ENCODE data around the gene DOC2B.

Gene DOC2B

GRCh38 chr17:155576-155975 lies 25.9 kb downstream of the DOC2B start:
- POLR2A ChIA-PET, result no interaction called here
- WGBS (ENCODE audit: insufficient coverage), result 96% methylated on average over 4 of the region's 7 CpGs
- H3K27me3 ChIP-seq (replicated peaks in 2 of 5; ENCODE audit: control insufficient read depth in 4 of 5, insufficient read depth in 5 of 5, low read length in 4 of 5), result peaks cover 0 to 3% (median 0%) of the 10 kb centered on the region in 5 experiments
- no peaks in the 10 kb centered on the region for H3K4me1 ChIP-seq (ENCODE audit: control extremely low read depth in 1 of 4, control insufficient read depth in 4 of 4, insufficient read depth in 4 of 4, low read length in 3 of 4)
- CTCF ChIA-PET, result interaction anchor here (1.7 kb wide), 1 partner anchor 154 kb away, joined by 6 read pairs; no protein-coding TSS in a partner anchor
- H3K36me3 ChIP-seq (ENCODE audit: control insufficient read depth in 4 of 4, insufficient read depth in 4 of 4, low read length in 3 of 4), result no peaks in the 10 kb centered on the region
- no peak overlapping the region for H3K4me3 ChIP-seq (ENCODE audit: control insufficient read depth in 1 of 7, extremely low read depth in 1 of 7, insufficient read depth in 4 of 7, low read depth in 2 of 7, low read length in 6 of 7)
- DNase-seq, result no peak
- no peaks in the 10 kb centered on the region for H3K9me3 ChIP-seq (ENCODE audit: control extremely low read depth in 1 of 5, control insufficient read depth in 4 of 5, insufficient read depth in 2 of 5, low read depth in 1 of 5, low read length in 4 of 5)
- no peak overlapping the region for H3K27ac ChIP-seq (ENCODE audit: insufficient read depth in 1 of 2, low read depth in 1 of 2, low read length in 2 of 2, poor library complexity in 1 of 2, severe bottlenecking in 2 of 2)

GRCh38 chr17:153851-154250 lies 27.6 kb downstream of the DOC2B start:
- H3K9me3 ChIP-seq (ENCODE audit: control extremely low read depth in 1 of 5, control insufficient read depth in 4 of 5, insufficient read depth in 2 of 5, low read depth in 1 of 5, low read length in 4 of 5), result no peaks in the 10 kb centered on the region
- ChIA-PET CTCF (interaction anchor here (0.9 kb wide), 1 partner anchor 11 kb away, joined by 3 read pairs; no protein-coding TSS in a partner anchor), POLR2A (no interaction called here)
- H3K27me3 ChIP-seq (replicated peaks in 2 of 5; ENCODE audit: control insufficient read depth in 4 of 5, insufficient read depth in 5 of 5, low read length in 4 of 5), result peaks cover 0 to 8% (median 0%) of the 10 kb centered on the region in 5 experiments
- WGBS (ENCODE audit: insufficient coverage), result 94% methylated on average over 9 of the region's 9 CpGs
- H3K4me3 ChIP-seq (ENCODE audit: control insufficient read depth in 1 of 7, extremely low read depth in 1 of 7, insufficient read depth in 4 of 7, low read depth in 2 of 7, low read length in 6 of 7), result no peak overlapping the region
- H3K4me1 ChIP-seq (ENCODE audit: control extremely low read depth in 1 of 4, control insufficient read depth in 4 of 4, insufficient read depth in 4 of 4, low read length in 3 of 4), result no peaks in the 10 kb centered on the region
- no peak overlapping the region for H3K27ac ChIP-seq (ENCODE audit: insufficient read depth in 1 of 2, low read depth in 1 of 2, low read length in 2 of 2, poor library complexity in 1 of 2, severe bottlenecking in 2 of 2)
- no peaks in the 10 kb centered on the region for H3K36me3 ChIP-seq (ENCODE audit: control insufficient read depth in 4 of 4, insufficient read depth in 4 of 4, low read length in 3 of 4)
- DNase-seq, result no peak

DNA sequence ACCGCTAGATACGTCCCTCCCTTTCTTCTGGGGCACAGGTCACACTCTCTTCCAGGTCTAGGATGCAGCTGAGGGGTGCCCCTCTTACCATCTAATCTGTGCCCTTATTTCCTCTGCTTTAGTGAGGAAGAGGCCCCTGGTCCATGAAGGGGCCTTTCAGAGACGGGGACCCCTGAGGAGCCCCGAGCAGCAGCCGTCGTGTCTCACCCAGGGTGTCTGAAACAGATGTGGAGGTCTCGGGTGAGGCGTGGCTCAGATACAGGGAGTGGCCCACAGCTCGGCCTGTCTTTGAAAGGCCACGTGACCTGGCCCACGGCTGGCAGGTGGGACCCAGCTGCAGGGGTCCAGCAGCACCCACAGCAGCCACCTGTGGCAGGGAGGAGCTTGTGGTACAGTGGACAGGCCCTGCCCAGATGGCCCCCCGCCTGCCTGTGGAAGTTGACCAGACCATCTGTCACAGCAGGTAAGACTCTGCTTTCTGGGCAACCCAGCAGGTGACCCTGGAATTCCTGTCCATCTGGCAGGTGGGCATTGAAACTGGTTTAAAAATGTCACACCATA lies 28.5 kb downstream of the DOC2B start:
- POLR2A ChIA-PET, result no interaction called here

GRCh38 chr17:151886-152859 lies 29.3 kb downstream of the DOC2B start:
- POLR2A ChIA-PET, result no interaction called here
- Histone ChIP-seq H3K4me3 (ENCODE audit: control insufficient read depth in 1 of 7, extremely low read depth in 1 of 7, insufficient read depth in 4 of 7, low read depth in 2 of 7, low read length in 6 of 7) (no peak overlapping the region), H3K9me3 (ENCODE audit: control extremely low read depth in 1 of 5, control insufficient read depth in 4 of 5, insufficient read depth in 2 of 5, low read depth in 1 of 5, low read length in 4 of 5) (no peaks in the 10 kb centered on the region), H3K27ac (ENCODE audit: insufficient read depth in 1 of 2, low read depth in 1 of 2, low read length in 2 of 2, poor library complexity in 1 of 2, severe bottlenecking in 2 of 2) (no peak overlapping the region), H3K27me3 (replicated peaks in 2 of 5; ENCODE audit: control insufficient read depth in 4 of 5, insufficient read depth in 5 of 5, low read length in 4 of 5) (peaks cover 0 to 8% (median 0%) of the 10 kb centered on the region in 5 experiments), H3K36me3 (ENCODE audit: control insufficient read depth in 4 of 4, insufficient read depth in 4 of 4, low read length in 3 of 4) (no peaks in the 10 kb centered on the region), H3K4me1 (ENCODE audit: control extremely low read depth in 1 of 4, control insufficient read depth in 4 of 4, insufficient read depth in 4 of 4, low read length in 3 of 4) (no peaks in the 10 kb centered on the region)
- WGBS (ENCODE audit: insufficient coverage), result 89% methylated on average over 22 of the region's 26 CpGs
- CTCF ChIA-PET, result no interaction called here
- DNase-seq, result no peak

More for the DNA sequence above, 28.5 kb downstream of the DOC2B start:
- H3K9me3 ChIP-seq (ENCODE audit: control extremely low read depth in 1 of 5, control insufficient read depth in 4 of 5, insufficient read depth in 2 of 5, low read depth in 1 of 5, low read length in 4 of 5), result no peaks in the 10 kb centered on the region
- H3K27ac ChIP-seq (ENCODE audit: insufficient read depth in 1 of 2, low read depth in 1 of 2, low read length in 2 of 2, poor library complexity in 1 of 2, severe bottlenecking in 2 of 2), result no peak overlapping the region
- no peak for DNase-seq
- peaks cover 0 to 8% (median 0%) of the 10 kb centered on the region in 5 experiments for H3K27me3 ChIP-seq (replicated peaks in 2 of 5; ENCODE audit: control insufficient read depth in 4 of 5, insufficient read depth in 5 of 5, low read length in 4 of 5)
- WGBS (ENCODE audit: insufficient coverage), result 90% methylated on average over 8 of the region's 12 CpGs
- CTCF ChIA-PET, result no interaction called here
- H3K4me1 ChIP-seq (ENCODE audit: control extremely low read depth in 1 of 4, control insufficient read depth in 4 of 4, insufficient read depth in 4 of 4, low read length in 3 of 4), result no peaks in the 10 kb centered on the region
- H3K4me3 ChIP-seq (ENCODE audit: control insufficient read depth in 1 of 7, extremely low read depth in 1 of 7, insufficient read depth in 4 of 7, low read depth in 2 of 7, low read length in 6 of 7), result no peak overlapping the region
- H3K36me3 ChIP-seq (ENCODE audit: control insufficient read depth in 4 of 4, insufficient read depth in 4 of 4, low read length in 3 of 4), result no peaks in the 10 kb centered on the region

GRCh38 chr17:151004-151403 lies 30.4 kb downstream of the DOC2B start:
- ChIA-PET POLR2A (no interaction called here), CTCF (no interaction called here)
- no peak overlapping the region for H3K27ac ChIP-seq (ENCODE audit: insufficient read depth in 1 of 2, low read depth in 1 of 2, low read length in 2 of 2, poor library complexity in 1 of 2, severe bottlenecking in 2 of 2)

GRCh38 chr17:149897-150584 lies 31.4 kb downstream of the DOC2B start:
- no peak overlapping the region for H3K4me3 ChIP-seq (ENCODE audit: control insufficient read depth in 1 of 7, extremely low read depth in 1 of 7, insufficient read depth in 4 of 7, low read depth in 2 of 7, low read length in 6 of 7)
- no peaks in the 10 kb centered on the region for H3K36me3 ChIP-seq (ENCODE audit: control insufficient read depth in 4 of 4, insufficient read depth in 4 of 4, low read length in 3 of 4)
- peaks cover 0 to 5% (median 0%) of the 10 kb centered on the region in 5 experiments for H3K27me3 ChIP-seq (replicated peaks in 2 of 5; ENCODE audit: control insufficient read depth in 4 of 5, insufficient read depth in 5 of 5, low read length in 4 of 5)
- no peaks in the 10 kb centered on the region for H3K4me1 ChIP-seq (ENCODE audit: control extremely low read depth in 1 of 4, control insufficient read depth in 4 of 4, insufficient read depth in 4 of 4, low read length in 3 of 4)
- ChIA-PET CTCF (interaction anchor here (1.0 to 2.9 kb wide), 4 partner anchors 9 to 550 kb away, joined by 3 to 10 read pairs (median 5); no protein-coding TSS in a partner anchor), POLR2A (interaction anchor here (0.5 kb wide), 1 partner anchor 1049 kb away, joined by 3 read pairs; no protein-coding TSS in a partner anchor)
- 98% methylated on average over 8 of the region's 9 CpGs for WGBS (ENCODE audit: insufficient coverage)
- no peaks in the 10 kb centered on the region for H3K9me3 ChIP-seq (ENCODE audit: control extremely low read depth in 1 of 5, control insufficient read depth in 4 of 5, insufficient read depth in 2 of 5, low read depth in 1 of 5, low read length in 4 of 5)
- H3K27ac ChIP-seq (ENCODE audit: insufficient read depth in 1 of 2, low read depth in 1 of 2, low read length in 2 of 2, poor library complexity in 1 of 2, severe bottlenecking in 2 of 2), result no peak overlapping the region
- DNase-seq, result no peak

More at GRCh38 chr17:151004-151403, 30.4 kb downstream of the DOC2B start:
- 100% methylated on average over 2 of the region's 2 CpGs for WGBS (ENCODE audit: insufficient coverage)
- no peaks in the 10 kb centered on the region for H3K9me3 ChIP-seq (ENCODE audit: control extremely low read depth in 1 of 5, control insufficient read depth in 4 of 5, insufficient read depth in 2 of 5, low read depth in 1 of 5, low read length in 4 of 5)
- peaks cover 0 to 8% (median 0%) of the 10 kb centered on the region in 5 experiments for H3K27me3 ChIP-seq (replicated peaks in 2 of 5; ENCODE audit: control insufficient read depth in 4 of 5, insufficient read depth in 5 of 5, low read length in 4 of 5)
- no peaks in the 10 kb centered on the region for H3K4me1 ChIP-seq (ENCODE audit: control extremely low read depth in 1 of 4, control insufficient read depth in 4 of 4, insufficient read depth in 4 of 4, low read length in 3 of 4)
- DNase-seq, result no peak
- H3K4me3 ChIP-seq (ENCODE audit: control insufficient read depth in 1 of 7, extremely low read depth in 1 of 7, insufficient read depth in 4 of 7, low read depth in 2 of 7, low read length in 6 of 7), result no peak overlapping the region
- H3K36me3 ChIP-seq (ENCODE audit: control insufficient read depth in 4 of 4, insufficient read depth in 4 of 4, low read length in 3 of 4), result no peaks in the 10 kb centered on the region
